ENCODE measurements around the gene ARHGEF7. TPM values are rescaled to one million over a fixed set of nuclear protein-coding genes. Genes with fewer than 3 reads are reported as not detected.

ARHGEF7 gene
- total RNA-seq, 1 donor from 2014 or later: 86.5 TPM

DNA sequence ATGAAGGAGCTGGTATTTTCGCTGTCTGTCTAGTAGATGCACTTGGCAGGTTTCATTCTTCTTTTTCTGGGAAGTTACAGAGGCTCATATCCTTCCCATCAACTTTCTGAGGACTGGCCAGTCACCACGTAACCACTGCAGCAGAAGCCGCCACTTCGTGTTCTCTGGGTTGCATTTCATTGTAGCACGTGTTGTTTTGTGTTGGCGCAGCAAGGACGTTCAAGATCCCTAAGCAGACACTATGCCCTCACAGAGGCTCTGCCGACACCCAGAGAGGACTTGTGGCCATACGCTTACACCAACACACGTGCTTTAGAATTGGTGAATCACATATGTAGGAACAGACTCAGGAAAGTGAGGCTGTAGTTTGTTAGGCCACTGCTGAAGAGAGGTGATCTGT lies 163.1 kb downstream of the ARHGEF7 start:
- TF ChIP-seq, protein P1, sequence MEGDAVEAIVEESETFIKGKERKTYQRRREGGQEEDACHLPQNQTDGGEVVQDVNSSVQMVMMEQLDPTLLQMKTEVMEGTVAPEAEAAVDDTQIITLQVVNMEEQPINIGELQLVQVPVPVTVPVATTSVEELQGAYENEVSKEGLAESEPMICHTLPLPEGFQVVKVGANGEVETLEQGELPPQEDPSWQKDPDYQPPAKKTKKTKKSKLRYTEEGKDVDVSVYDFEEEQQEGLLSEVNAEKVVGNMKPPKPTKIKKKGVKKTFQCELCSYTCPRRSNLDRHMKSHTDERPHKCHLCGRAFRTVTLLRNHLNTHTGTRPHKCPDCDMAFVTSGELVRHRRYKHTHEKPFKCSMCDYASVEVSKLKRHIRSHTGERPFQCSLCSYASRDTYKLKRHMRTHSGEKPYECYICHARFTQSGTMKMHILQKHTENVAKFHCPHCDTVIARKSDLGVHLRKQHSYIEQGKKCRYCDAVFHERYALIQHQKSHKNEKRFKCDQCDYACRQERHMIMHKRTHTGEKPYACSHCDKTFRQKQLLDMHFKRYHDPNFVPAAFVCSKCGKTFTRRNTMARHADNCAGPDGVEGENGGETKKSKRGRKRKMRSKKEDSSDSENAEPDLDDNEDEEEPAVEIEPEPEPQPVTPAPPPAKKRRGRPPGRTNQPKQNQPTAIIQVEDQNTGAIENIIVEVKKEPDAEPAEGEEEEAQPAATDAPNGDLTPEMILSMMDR (IDR thresholded peaks at IDR 0.05; ENCODE audit: unreplicated experiment): no peak
- H3K27ac Mint-ChIP-seq: peak overlapping the region; percentile 68
- no peak overlapping the region for H3K4me3 Mint-ChIP-seq (ENCODE audit: low read depth)
- no peaks in the 10 kb centered on the region for H3K27me3 Mint-ChIP-seq
- H3K4me1 Mint-ChIP-seq (ENCODE audit: low read depth): peaks cover 2% of the 10 kb centered on the region
- no peaks in the 10 kb centered on the region for H3K9me3 Mint-ChIP-seq (ENCODE audit: low read depth)
- peaks cover 14% of the 10 kb centered on the region for H3K36me3 Mint-ChIP-seq (ENCODE audit: insufficient read depth)
- no peak for DNase-seq (ENCODE audit: low spot score, unreplicated experiment)

DNA sequence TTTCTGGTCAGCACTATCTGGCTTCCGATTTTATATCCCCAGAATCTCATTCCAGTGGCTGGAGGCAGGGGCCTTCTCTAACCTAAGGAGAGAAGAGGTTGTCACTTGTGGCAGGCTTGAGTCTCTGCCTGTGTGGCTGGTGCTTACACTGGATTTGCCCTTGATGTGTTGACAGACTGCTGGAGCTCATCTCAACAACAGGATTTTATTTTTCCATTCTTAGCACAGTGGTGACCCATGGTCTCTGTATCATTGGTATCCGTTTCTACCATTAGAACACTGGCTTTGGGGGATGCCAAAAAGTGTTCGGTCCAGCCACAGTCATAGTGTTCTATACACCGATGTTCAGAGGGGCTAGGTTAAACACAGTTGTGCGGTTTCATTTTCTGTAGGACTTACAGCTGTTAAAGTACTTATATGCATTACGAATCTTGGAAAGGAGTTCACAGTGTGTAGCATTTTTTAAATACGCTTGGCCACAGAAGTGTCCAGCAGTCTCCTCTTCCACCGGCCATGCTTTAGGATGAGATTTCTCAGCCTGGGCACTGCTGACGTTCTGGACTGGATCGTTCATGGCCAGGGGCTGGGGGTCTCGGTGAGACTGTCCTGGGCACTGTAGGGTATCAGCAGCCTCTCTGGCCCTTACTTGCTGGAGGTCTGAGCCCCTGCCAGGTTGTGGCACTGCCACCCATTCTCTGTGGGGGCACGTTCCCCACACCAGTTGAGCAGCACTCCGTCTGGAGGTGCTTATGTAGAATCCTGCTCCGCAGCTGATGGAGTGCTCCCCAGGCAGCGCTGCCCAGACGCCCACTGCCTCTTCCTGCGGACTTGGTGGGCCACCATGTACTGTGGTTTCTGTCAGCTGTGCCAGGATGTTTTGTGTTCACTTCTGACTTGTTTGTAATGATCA lies 163.9 kb downstream of the ARHGEF7 start:
- peaks cover 16% of the 10 kb centered on the region for H3K36me3 Mint-ChIP-seq (ENCODE audit: insufficient read depth)
- H3K27me3 Mint-ChIP-seq: no peaks in the 10 kb centered on the region
- no peak for DNase-seq (ENCODE audit: low spot score, unreplicated experiment)
- H3K4me1 Mint-ChIP-seq (ENCODE audit: low read depth): peaks cover 2% of the 10 kb centered on the region
- TF ChIP-seq, protein P1 (IDR thresholded peaks at IDR 0.05; ENCODE audit: unreplicated experiment): no peak
- no peak overlapping the region for H3K4me3 Mint-ChIP-seq (ENCODE audit: low read depth)
- no peaks in the 10 kb centered on the region for H3K9me3 Mint-ChIP-seq (ENCODE audit: low read depth)
- H3K27ac Mint-ChIP-seq: no peak overlapping the region

DNA sequence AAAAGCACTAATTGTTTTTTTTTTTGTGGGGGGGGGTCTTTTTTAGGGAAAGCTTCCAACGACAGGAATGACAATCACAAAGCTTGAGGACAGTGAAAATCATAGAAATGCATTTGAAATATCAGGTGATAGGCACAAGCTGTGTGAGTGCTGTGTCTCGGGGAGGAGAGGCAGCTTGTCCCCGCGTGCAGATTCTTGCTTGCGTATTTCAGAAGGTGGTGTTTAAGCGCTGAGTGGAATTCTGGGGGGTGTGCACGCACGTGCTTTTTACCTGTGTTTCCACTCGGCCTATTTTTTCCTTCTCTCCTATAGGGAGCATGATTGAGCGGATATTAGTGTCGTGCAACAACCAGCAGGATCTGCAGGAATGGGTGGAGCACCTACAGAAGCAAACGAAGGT lies 165.1 kb downstream of the ARHGEF7 start:
- Mint-ChIP-seq H3K4me1 (ENCODE audit: low read depth) (peaks cover 2% of the 10 kb centered on the region), H3K36me3 (ENCODE audit: insufficient read depth) (peaks cover 19% of the 10 kb centered on the region), H3K9me3 (ENCODE audit: low read depth) (no peaks in the 10 kb centered on the region), H3K4me3 (ENCODE audit: low read depth) (no peak overlapping the region), H3K27me3 (no peaks in the 10 kb centered on the region), H3K27ac (no peak overlapping the region)
- TF ChIP-seq, protein P1 (IDR thresholded peaks at IDR 0.05; ENCODE audit: unreplicated experiment): no peak
- no peak for DNase-seq (ENCODE audit: low spot score, unreplicated experiment)

DNA sequence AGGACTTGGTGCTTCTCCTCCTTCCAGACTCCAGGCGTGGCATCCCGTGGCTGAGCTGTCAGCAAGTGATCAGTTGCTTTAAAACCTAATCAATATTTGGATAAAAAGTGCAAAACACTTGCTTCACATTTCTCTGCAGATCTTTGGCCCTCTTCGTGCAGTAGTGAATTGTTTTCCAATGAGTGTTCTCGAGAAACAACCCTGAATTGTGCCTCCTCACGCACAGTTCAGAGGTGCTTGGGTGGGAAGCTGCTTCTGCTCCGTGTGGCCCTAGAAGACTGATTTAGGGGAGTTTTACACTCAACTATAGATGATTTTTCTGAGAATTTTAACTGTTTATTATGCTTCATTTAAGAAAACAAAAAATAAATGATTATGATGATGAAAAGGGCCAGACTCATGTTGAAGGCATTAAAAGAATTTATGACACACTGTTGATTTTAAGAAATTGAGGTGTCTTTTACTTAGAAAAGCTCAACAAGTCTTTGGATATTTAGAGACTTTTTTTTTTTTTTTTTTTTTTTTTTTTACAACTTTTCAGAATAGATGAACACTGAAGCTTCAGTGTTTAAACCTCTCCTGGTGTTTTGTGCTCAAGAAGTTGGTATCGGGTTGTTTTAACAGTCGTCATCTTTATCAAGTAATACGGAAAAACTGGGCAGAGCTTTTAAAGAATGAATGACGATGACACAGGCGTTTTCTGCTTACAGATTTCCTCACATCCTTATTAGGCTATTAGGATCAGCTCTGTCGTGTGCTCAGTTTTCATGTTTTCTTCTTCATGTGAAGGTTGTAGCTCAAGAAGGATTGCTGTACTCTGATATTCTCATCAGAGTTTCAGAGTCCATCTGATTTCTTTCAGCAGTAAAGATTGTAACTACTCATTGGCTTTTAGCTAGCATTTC lies 165.8 kb downstream of the ARHGEF7 start:
- H3K36me3 Mint-ChIP-seq (ENCODE audit: insufficient read depth): peaks cover 22% of the 10 kb centered on the region
- H3K27me3 Mint-ChIP-seq: no peaks in the 10 kb centered on the region
- TF ChIP-seq, protein P1 (IDR thresholded peaks at IDR 0.05; ENCODE audit: unreplicated experiment): no peak
- H3K4me3 Mint-ChIP-seq (ENCODE audit: low read depth): no peak overlapping the region
- DNase-seq (ENCODE audit: low spot score, unreplicated experiment): no peak
- no peaks in the 10 kb centered on the region for H3K9me3 Mint-ChIP-seq (ENCODE audit: low read depth)
- peaks cover 2% of the 10 kb centered on the region for H3K4me1 Mint-ChIP-seq (ENCODE audit: low read depth)
- peak overlapping the region; percentile 39 for H3K27ac Mint-ChIP-seq

DNA sequence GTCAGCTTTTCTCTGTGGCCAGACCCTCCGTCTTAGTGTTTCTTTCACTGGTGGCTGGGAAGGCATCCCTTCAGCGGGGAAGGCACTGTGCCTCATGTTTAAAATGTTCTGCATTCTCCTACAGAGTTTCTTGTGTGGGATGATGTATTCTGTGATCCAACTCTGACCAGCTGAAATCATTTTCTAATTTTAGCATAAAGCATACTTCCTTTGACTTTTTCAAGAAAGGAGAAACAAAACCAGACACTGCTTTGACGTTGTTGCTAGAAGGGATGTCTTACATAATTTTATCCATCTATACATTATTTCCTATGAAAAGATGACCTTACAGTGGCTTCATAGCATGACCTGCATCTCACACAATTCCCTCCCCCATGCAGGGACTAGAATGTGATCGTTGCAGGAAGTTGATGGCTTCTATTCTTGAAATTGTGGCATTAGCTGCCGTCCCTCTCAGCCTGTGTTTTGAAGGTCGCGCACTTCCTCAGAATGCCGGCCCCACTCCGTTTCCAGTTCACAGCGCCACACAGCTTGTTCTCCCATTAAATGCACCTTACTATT lies 166.7 kb downstream of the ARHGEF7 start:
- no peaks in the 10 kb centered on the region for H3K9me3 Mint-ChIP-seq (ENCODE audit: low read depth)
- H3K4me1 Mint-ChIP-seq (ENCODE audit: low read depth): peaks cover 2% of the 10 kb centered on the region
- peaks cover 24% of the 10 kb centered on the region for H3K36me3 Mint-ChIP-seq (ENCODE audit: insufficient read depth)
- TF ChIP-seq, protein P1 (IDR thresholded peaks at IDR 0.05; ENCODE audit: unreplicated experiment): no peak
- H3K27ac Mint-ChIP-seq: no peak overlapping the region
- no peaks in the 10 kb centered on the region for H3K27me3 Mint-ChIP-seq
- H3K4me3 Mint-ChIP-seq (ENCODE audit: low read depth): no peak overlapping the region
- DNase-seq (ENCODE audit: low spot score, unreplicated experiment): no peak

Data from progenitor cell of endocrine pancreas (in vitro differentiated cells).